SK-N-SH (cell line): ENCODE measurements around the gene DPYSL4. TPM values are rescaled to one million over a fixed set of nuclear protein-coding genes. Genes with fewer than 3 reads are reported as not detected.

Experiments used
- CTCF ChIA-PET: fragments of 300-600, 350-600 bp; formaldehyde crosslinking; extraction: SDS; loops from one replicate; lab custom pipeline; 2021; lab: Yijun Ruan, JAX
- POLR2A ChIA-PET: fragments of 350-600 bp; sonication (Branson Sonifier 250); formaldehyde crosslinking; extraction: SDS; loops from one replicate; lab custom pipeline; 2020; ENCODE audit warnings: antibody characterized with exemption, inconsistent platforms; lab: Yijun Ruan, JAX
- DNase-seq: peaks from one replicate; pipeline ENCODE4 v3.0.0; 2012
- H2AFZ ChIP-seq: fragments of 200-600 bp; sonication (generic); 2 replicates; pipeline ENCODE4 v1.8.1; 2016; ENCODE audit warnings: antibody characterized with exemption, mild to moderate bottlenecking, low read depth
- H3F3A ChIP-seq: fragments of 200-600 bp; sonication (generic); replicated peaks from 2 replicates; pipeline ENCODE3; 2016; ENCODE audit warnings: antibody characterized with exemption, mild to moderate bottlenecking; ENCODE audit not compliant: insufficient read depth
- H3K27ac ChIP-seq, 2 experiments: fragments of 200-500 bp in 1 of 2; fragments of 200-600 bp in 1 of 2; sonication (Bioruptor generic) in 1 of 2; sonication (generic), shearing (Covaris generic) in 1 of 2; 2 replicates each; pipeline versions ENCODE4 v1.5.1 to v1.6.1; 2014 to 2016; ENCODE audit warnings: low read depth in 2 of 2, inconsistent platforms in 1 of 2, low read length in 1 of 2, mild to moderate bottlenecking in 1 of 2, mixed read lengths in 1 of 2
- H3K27me3 ChIP-seq: fragments of 200-600 bp; sonication (generic), shearing (Covaris generic); 2 replicates; pipeline ENCODE4 v1.6.1; 2016; ENCODE audit warnings: mixed run types; ENCODE audit not compliant: insufficient read depth
- H3K36me3 ChIP-seq, 2 experiments: fragments of 200-500 bp in 1 of 2; fragments of 200-600 bp in 1 of 2; sonication (Bioruptor generic) in 1 of 2; sonication (generic) in 1 of 2; replicated peaks in 1 of 2; 2 replicates each; pipeline versions ENCODE3 to v1.5.1; 2014 to 2016; ENCODE audit warnings: low read length in 1 of 2, mild to moderate bottlenecking in 1 of 2; ENCODE audit not compliant: insufficient read depth in 2 of 2, control insufficient read depth in 1 of 2
- H3K4me1 ChIP-seq, 2 experiments: fragments of 200-500 bp in 1 of 2; fragments of 200-600 bp in 1 of 2; sonication (Bioruptor generic) in 1 of 2; sonication (generic), shearing (Covaris generic) in 1 of 2; 2 replicates each; pipeline versions ENCODE4 v1.5.1 to v1.6.1; 2014 to 2016; ENCODE audit warnings: low read depth in 1 of 2, low read length in 1 of 2, mixed run types in 1 of 2; ENCODE audit not compliant: insufficient read depth in 2 of 2, control insufficient read depth in 1 of 2
- H3K4me2 ChIP-seq: fragments of 200-600 bp; sonication (generic), shearing (Covaris generic); 2 replicates; pipeline ENCODE4 v1.6.1; 2017; ENCODE audit warnings: mixed run types
- H3K4me3 ChIP-seq, 2 experiments: fragments of 200-500 bp in 1 of 2; fragments of 200-600 bp in 1 of 2; sonication (Bioruptor generic) in 1 of 2; sonication (generic), shearing (Covaris generic) in 1 of 2; 2 replicates each; pipeline versions ENCODE4 v1.5.1 to v1.8.1; 2014 to 2016; ENCODE audit warnings: low read depth in 2 of 2, inconsistent platforms in 1 of 2, low read length in 1 of 2, mild to moderate bottlenecking in 1 of 2, mixed read lengths in 1 of 2, moderate library complexity in 1 of 2
- H3K79me2 ChIP-seq: fragments of 200-600 bp; sonication (generic); 2 replicates; pipeline ENCODE4 v1.8.1; 2017; ENCODE audit warnings: mild to moderate bottlenecking; ENCODE audit not compliant: insufficient read depth
- H3K9ac ChIP-seq: fragments of 200-600 bp; sonication (generic); 2 replicates; pipeline ENCODE4 v1.6.1; 2017; ENCODE audit warnings: mixed run types
- H3K9me2 ChIP-seq: fragments of 200-600 bp; sonication (generic); 2 replicates; pipeline ENCODE4 v1.6.1; 2017; ENCODE audit warnings: mixed run types
- H3K9me3 ChIP-seq: fragments of 200-600 bp; sonication (generic); 2 replicates; pipeline ENCODE4 v1.6.1; 2017; ENCODE audit warnings: mixed run types, mild to moderate bottlenecking, moderate library complexity
- H4K20me1 ChIP-seq: fragments of 200-600 bp; sonication (generic); 2 replicates; pipeline ENCODE4 v1.6.1; 2017; ENCODE audit warnings: mild to moderate bottlenecking, mixed run types; ENCODE audit not compliant: insufficient read depth
- CHD2 ChIP-seq: fragments of 150-350 bp; IDR thresholded peaks from 2 replicates; pipeline ENCODE4 v1.6.1; 2018; ENCODE audit warnings: low read length; ENCODE audit not compliant: partially characterized antibody
- EZH2phosphoT487 ChIP-seq: fragments of 200-600 bp; sonication (generic); IDR thresholded peaks from 2 replicates; pipeline ENCODE4 v1.6.1; 2017; ENCODE audit warnings: low read depth, mixed run types, mild to moderate bottlenecking, antibody characterized with exemption, moderate library complexity, borderline replicate concordance
- FOSL2 ChIP-seq: IDR thresholded peaks from 2 replicates; pipeline ENCODE4 v1.4.0; 2012; ENCODE audit warnings: low read depth, mild to moderate bottlenecking, moderate library complexity, borderline replicate concordance
- GATA2 ChIP-seq: sonication (generic); formaldehyde crosslinking; IDR thresholded peaks from 2 replicates; pipeline ENCODE4 v1.5.0; 2020; ENCODE audit warnings: mild to moderate bottlenecking, missing genetic modification reagents
- JUND ChIP-seq: IDR thresholded peaks from 2 replicates; pipeline ENCODE4 v1.4.0; 2012
- MEF2A ChIP-seq: IDR thresholded peaks from 2 replicates; pipeline ENCODE4 v1.4.0; 2012; ENCODE audit warnings: low read depth, borderline replicate concordance
- NFIC ChIP-seq: IDR thresholded peaks from 2 replicates; pipeline ENCODE4 v1.4.0; 2012; ENCODE audit warnings: borderline replicate concordance
- NRF1 ChIP-seq: IDR thresholded peaks from 2 replicates; pipeline ENCODE4 v1.6.1; 2012; ENCODE audit warnings: low read depth, mild to moderate bottlenecking, low read length
- POLR2AphosphoS5 ChIP-seq: IDR thresholded peaks from 2 replicates; pipeline ENCODE4 v1.6.1; 2012; ENCODE audit warnings: low read depth, low read length
- RAD21 ChIP-seq: IDR thresholded peaks from 2 replicates; pipeline ENCODE4 v1.6.1; 2012; ENCODE audit warnings: mild to moderate bottlenecking, low read length
- RCOR1 ChIP-seq: fragments of 150-350 bp; IDR thresholded peaks from 2 replicates; pipeline ENCODE4 v1.6.1; 2017; ENCODE audit warnings: antibody characterized with exemption, low read length
- RXRA ChIP-seq: IDR thresholded peaks from 2 replicates; pipeline ENCODE4 v1.4.0; 2012; ENCODE audit warnings: low read depth, mild to moderate bottlenecking, borderline replicate concordance
- SMC3 ChIP-seq: IDR thresholded peaks from 2 replicates; pipeline ENCODE4 v1.6.1; 2012; ENCODE audit warnings: low read depth, low read length, improper control_type of control experiment
- TEAD4 ChIP-seq: IDR thresholded peaks from 2 replicates; pipeline ENCODE4 v1.4.0; 2012; ENCODE audit warnings: mild to moderate bottlenecking, borderline replicate concordance; ENCODE audit not compliant: insufficient read depth
- whole genome bisulfite sequencing: methylation state at CpG from one replicate; pipeline ENCODE4 v1.1.6; 2017; ENCODE audit warnings: low lambda C conversion rate; 5-methylcytosine and 5-hydroxymethylcytosine counted together
- polyA plus RNA-seq, 3 experiments: library from polyadenylated mRNA; depleted of rRNA; stranded (reverse); fragments of >200 nt; gene quantifications; 2 replicates each; pipeline ENCODE4 v1.2.3, GENCODE V29; 2012
- TF ChIP-seq, protein P1 (sequence below): IDR thresholded peaks from 2 replicates; pipeline ENCODE4 v1.4.0; 2012; ENCODE audit warnings: low read depth, borderline replicate concordance
- TF ChIP-seq, protein P2 (sequence below): fragments of 150-350 bp; IDR thresholded peaks from 2 replicates; pipeline ENCODE4 v1.6.1; 2016; ENCODE audit warnings: mild to moderate bottlenecking, low read depth, low read length
- TF ChIP-seq, protein P3 (sequence below): IDR thresholded peaks from 2 replicates; pipeline ENCODE4 v1.6.1; 2012; ENCODE audit warnings: mild to moderate bottlenecking, low read depth, low read length, moderate library complexity
- TF ChIP-seq, protein P4 (sequence below): fragments of 150-350 bp; IDR thresholded peaks from 2 replicates; pipeline ENCODE4 v1.6.1; 2017; ENCODE audit warnings: antibody characterized with exemption, low read length, low read depth, borderline replicate concordance

Gene DPYSL4
- polyA plus RNA-seq, 1 of the 3 experiments (the other 2 are of a cell fraction), result 21.8 TPM

DNA sequence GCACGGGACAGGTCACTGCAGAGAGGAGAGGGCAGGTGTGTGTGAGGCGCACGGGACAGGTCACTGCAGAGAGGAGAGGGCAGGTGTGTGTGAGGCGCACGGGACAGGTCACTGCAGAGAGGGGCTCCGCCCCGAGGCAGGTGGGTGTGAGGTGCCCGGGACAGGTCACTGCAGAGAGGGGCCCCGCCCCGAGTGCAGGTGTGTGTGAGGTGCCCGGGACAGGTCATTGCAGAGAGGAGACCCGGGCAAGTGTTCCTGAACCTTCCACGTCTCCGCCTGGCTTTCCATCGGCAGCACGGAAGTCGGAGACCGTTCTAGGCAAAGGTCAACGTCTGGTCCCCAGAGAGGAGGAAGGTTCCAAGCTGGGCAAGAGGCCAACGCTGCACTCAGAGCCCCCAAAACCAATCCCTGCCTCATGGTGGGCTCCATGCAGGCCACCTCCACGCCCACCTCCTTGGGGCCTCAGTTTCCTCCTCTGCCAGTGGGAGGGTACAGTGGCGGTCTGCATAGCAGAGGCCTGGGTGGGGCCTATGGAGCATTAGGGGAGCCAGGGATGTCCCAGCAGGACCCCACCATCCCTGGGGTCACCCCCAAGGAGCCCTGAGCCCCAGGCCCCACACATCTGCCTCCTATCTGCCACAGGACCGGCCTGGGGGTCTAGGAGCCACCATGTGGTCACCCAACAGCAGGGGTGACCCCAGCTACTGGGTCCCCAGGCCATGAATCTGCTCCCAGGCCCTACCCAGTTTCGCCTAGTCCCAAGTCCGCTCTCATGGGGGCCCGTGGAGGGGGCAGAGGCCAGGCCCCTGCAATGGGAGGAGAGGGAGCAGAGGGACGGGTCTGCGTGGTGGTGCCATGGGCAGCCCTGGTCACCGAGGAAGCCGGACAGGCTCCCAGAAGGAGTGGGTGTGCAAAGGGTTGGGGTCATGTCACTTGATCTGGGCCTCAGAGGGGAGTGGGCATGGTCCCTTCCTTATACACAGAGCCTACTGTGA, 64.0 kb downstream of the DPYSL4 start:
- Histone ChIP-seq H3K27ac (no peak overlapping the region), H4K20me1 (no peaks in the 10 kb centered on the region), H3K4me1 (peaks cover 0 to 14% of the 10 kb centered on the region in 2 experiments; a peak in 1 of 4 replicates), H2AFZ (no peak overlapping the region), H3K27me3 (no peaks in the 10 kb centered on the region), H3K4me2 (no peak overlapping the region), H3K9me2 (no peaks in the 10 kb centered on the region), H3K4me3 (no peak overlapping the region), H3F3A (no peaks in the 10 kb centered on the region), H3K9me3 (no peaks in the 10 kb centered on the region), H3K79me2 (no peaks in the 10 kb centered on the region), H3K36me3 (no peaks in the 10 kb centered on the region), H3K9ac (no peak overlapping the region)
- DNase-seq, result no peak
- TF ChIP-seq SMC3 (no peak), RAD21 (no peak), JUND (no peak)
- TF ChIP-seq, protein P1, sequence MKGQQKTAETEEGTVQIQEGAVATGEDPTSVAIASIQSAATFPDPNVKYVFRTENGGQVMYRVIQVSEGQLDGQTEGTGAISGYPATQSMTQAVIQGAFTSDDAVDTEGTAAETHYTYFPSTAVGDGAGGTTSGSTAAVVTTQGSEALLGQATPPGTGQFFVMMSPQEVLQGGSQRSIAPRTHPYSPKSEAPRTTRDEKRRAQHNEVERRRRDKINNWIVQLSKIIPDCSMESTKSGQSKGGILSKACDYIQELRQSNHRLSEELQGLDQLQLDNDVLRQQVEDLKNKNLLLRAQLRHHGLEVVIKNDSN, result no peak
- ChIA-PET CTCF (no interaction called here), POLR2A (no interaction called here)
- WGBS, result 90% methylated on average over 23 of the region's 30 CpGs

DNA sequence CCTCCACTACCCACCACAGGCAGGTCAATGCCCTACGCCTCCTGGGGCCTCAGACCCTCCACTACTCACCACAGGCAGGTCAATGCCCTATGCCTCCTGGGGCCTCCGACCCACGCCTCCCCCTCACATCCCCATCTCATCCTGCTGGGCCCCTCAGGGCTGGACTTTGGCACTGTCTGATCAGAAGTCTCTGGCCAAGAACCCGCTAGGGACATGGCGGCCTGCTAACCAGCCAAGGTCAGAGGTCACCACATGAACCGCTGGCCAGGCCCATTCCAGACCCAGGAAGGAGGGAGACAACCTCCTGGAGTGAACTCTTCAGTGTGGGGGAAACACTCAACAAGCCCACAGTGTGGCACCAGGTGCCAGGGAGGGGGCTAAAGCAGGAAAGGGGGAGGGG, 65.2 kb downstream of the DPYSL4 start:
- 88% methylated on average over 4 of the region's 6 CpGs for WGBS
- POLR2A ChIA-PET, result no interaction called here
- TF ChIP-seq NRF1 (no peak), GATA2 (no peak), POLR2AphosphoS5 (no peak), NFIC (no peak), FOSL2 (no peak), CHD2 (no peak), MEF2A (no peak), TEAD4 (no peak), EZH2phosphoT487 (no peak), RCOR1 (no peak), RXRA (no peak)
- TF ChIP-seq, protein P2, sequence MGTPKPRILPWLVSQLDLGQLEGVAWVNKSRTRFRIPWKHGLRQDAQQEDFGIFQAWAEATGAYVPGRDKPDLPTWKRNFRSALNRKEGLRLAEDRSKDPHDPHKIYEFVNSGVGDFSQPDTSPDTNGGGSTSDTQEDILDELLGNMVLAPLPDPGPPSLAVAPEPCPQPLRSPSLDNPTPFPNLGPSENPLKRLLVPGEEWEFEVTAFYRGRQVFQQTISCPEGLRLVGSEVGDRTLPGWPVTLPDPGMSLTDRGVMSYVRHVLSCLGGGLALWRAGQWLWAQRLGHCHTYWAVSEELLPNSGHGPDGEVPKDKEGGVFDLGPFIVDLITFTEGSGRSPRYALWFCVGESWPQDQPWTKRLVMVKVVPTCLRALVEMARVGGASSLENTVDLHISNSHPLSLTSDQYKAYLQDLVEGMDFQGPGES, result no peak
- TF ChIP-seq, protein P3, sequence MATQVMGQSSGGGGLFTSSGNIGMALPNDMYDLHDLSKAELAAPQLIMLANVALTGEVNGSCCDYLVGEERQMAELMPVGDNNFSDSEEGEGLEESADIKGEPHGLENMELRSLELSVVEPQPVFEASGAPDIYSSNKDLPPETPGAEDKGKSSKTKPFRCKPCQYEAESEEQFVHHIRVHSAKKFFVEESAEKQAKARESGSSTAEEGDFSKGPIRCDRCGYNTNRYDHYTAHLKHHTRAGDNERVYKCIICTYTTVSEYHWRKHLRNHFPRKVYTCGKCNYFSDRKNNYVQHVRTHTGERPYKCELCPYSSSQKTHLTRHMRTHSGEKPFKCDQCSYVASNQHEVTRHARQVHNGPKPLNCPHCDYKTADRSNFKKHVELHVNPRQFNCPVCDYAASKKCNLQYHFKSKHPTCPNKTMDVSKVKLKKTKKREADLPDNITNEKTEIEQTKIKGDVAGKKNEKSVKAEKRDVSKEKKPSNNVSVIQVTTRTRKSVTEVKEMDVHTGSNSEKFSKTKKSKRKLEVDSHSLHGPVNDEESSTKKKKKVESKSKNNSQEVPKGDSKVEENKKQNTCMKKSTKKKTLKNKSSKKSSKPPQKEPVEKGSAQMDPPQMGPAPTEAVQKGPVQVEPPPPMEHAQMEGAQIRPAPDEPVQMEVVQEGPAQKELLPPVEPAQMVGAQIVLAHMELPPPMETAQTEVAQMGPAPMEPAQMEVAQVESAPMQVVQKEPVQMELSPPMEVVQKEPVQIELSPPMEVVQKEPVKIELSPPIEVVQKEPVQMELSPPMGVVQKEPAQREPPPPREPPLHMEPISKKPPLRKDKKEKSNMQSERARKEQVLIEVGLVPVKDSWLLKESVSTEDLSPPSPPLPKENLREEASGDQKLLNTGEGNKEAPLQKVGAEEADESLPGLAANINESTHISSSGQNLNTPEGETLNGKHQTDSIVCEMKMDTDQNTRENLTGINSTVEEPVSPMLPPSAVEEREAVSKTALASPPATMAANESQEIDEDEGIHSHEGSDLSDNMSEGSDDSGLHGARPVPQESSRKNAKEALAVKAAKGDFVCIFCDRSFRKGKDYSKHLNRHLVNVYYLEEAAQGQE, result no peak
- TF ChIP-seq, protein P4, sequence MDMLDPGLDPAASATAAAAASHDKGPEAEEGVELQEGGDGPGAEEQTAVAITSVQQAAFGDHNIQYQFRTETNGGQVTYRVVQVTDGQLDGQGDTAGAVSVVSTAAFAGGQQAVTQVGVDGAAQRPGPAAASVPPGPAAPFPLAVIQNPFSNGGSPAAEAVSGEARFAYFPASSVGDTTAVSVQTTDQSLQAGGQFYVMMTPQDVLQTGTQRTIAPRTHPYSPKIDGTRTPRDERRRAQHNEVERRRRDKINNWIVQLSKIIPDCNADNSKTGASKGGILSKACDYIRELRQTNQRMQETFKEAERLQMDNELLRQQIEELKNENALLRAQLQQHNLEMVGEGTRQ, result no peak

More for the DNA sequence above, 65.2 kb downstream of the DPYSL4 start:
- Histone ChIP-seq H4K20me1 (no peaks in the 10 kb centered on the region), H3K27ac (no peak overlapping the region), H3K4me2 (no peak overlapping the region), H3K79me2 (no peaks in the 10 kb centered on the region), H3K4me3 (no peak overlapping the region), H3K36me3 (no peaks in the 10 kb centered on the region), H3K4me1 (peaks cover 0 to 21% of the 10 kb centered on the region in 2 experiments; a peak in 1 of 4 replicates), H3F3A (no peaks in the 10 kb centered on the region), H2AFZ (no peak overlapping the region), H3K9ac (no peak overlapping the region), H3K9me3 (no peaks in the 10 kb centered on the region), H3K9me2 (no peaks in the 10 kb centered on the region), H3K27me3 (no peaks in the 10 kb centered on the region)
- CTCF ChIA-PET, result no interaction called here
- no peak for DNase-seq
